Anterior cingulate cortex (tissue), 58 donors: ENCODE measurements around the gene OR2V2.
A peak's percentile ranks its signal among the peaks of the same experiment; 100 is the strongest.
"Not testable (repeated sequence)": the region's sequence is repeated elsewhere in the genome, so short reads cannot be mapped to it uniquely, and the experiment has no call there.

ENCODE experiments used
- DNase-seq, 58 donors: peaks; one replicate each; lab custom pipeline; 2025; lab: John Stamatoyannopoulos, UW

The OR2V2 gene

GRCh38 chr5:181166812-181167733 lies 19.7 kb downstream of the OR2V2 start:
- no peak for DNase-seq

GRCh38 chr5:181167814-181168488 lies 20.6 kb downstream of the OR2V2 start:
- DNase-seq: peak in 1 of 58 donors; percentile 2

- no peak for DNase-seq
Observed at GRCh38 chr5:181168595-181169118, 21.3 kb downstream of the OR2V2 start.

- peak in 14 of 58 donors; percentile 3 to 32 (median 13) for DNase-seq
Observed at GRCh38 chr5:181169459-181170236, 22.3 kb downstream of the OR2V2 start.

- no peak for DNase-seq
Observed at GRCh38 chr5:181170237-181170825, 22.9 kb downstream of the OR2V2 start.

- DNase-seq: no peak
Observed at GRCh38 chr5:181170996-181171395, 23.6 kb downstream of the OR2V2 start.

GRCh38 chr5:181171782-181172181 lies 24.4 kb downstream of the OR2V2 start:
- no peak for DNase-seq

- no peak for DNase-seq
Observed at GRCh38 chr5:181173027-181173419, 25.6 kb downstream of the OR2V2 start.

GRCh38 chr5:181173420-181174342 lies 26.3 kb downstream of the OR2V2 start:
- no peak for DNase-seq

- no peak for DNase-seq
Observed at GRCh38 chr5:181176254-181176952, 29.0 kb downstream of the OR2V2 start.

- DNase-seq: not testable (repeated sequence)
Observed at GRCh38 chr5:181177559-181177958, 30.2 kb downstream of the OR2V2 start.

GRCh38 chr5:181181650-181182565 lies 34.5 kb downstream of the OR2V2 start:
- no peak for DNase-seq

GRCh38 chr5:181182651-181183050 lies 35.3 kb downstream of the OR2V2 start:
- DNase-seq: no peak

GRCh38 chr5:181184845-181185216 lies 37.4 kb downstream of the OR2V2 start:
- no peak for DNase-seq

GRCh38 chr5:181185560-181185959 lies 38.2 kb downstream of the OR2V2 start:
- no peak for DNase-seq

GRCh38 chr5:181186022-181186421 lies 38.6 kb downstream of the OR2V2 start:
- no peak for DNase-seq

- DNase-seq: no peak
Observed at GRCh38 chr5:181186986-181187499, 39.7 kb downstream of the OR2V2 start.
